GM21360 (cell line): ENCODE measurements around the gene FZD4.

Experiments
- ATAC-seq: cut with Tn5 transposase; IDR thresholded peaks from one replicate; pipeline ENCODE4 v1.9.1; 2021; ENCODE audit warnings: mild to moderate bottlenecking, moderate library complexity; ENCODE audit not compliant: unreplicated experiment

Gene FZD4

DNA sequence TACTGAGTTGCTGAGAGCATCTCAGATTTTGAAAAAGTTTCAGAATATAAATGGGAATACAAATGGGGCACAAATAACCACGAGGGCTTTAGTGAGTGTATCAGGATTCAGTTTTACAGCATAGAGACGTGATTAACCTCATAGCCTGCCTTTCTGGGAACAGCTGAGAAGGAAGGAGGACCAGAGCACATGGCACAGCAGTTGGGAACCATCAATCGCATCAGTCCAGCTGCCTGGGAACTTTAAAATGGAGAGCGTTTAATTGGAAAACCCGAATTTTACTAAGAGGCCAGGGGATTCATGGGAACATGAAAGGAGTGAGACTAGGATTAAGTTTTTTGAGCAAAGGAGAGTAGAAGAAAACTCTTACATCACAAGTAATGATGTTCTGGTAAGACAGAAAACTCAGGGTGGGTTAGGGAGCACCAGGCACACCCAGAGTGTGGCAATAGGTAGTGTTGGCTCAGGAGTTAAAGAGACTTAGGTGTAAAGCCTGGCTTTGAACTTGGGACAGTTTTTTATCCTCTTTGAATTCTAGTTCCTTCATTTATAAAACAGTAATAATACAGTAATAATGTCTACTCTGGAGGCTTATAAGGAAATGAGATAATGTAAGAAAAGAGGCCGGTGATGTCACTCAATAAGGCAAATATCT lies 40.2 kb downstream of the FZD4 start:
- no peak for ATAC-seq

DNA sequence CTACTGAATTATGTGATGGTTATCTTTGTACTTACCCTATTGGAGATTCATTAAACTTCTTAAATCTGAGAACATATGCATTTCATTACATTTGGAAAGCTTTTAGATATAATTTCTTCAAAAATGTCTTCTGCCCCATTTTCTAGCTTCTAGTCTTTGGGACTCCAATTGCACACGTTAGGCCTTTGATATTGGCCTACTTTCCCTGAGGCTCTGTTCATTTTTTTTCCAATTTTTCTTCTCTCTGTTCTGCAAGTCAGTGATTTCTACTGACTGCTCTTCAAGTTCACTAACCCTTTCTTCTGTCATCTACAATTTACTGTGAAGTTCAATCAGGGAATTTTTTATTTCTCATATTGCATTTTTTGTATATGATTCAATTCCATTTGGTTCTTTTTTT lies 43.0 kb downstream of the FZD4 start:
- no peak for ATAC-seq

DNA sequence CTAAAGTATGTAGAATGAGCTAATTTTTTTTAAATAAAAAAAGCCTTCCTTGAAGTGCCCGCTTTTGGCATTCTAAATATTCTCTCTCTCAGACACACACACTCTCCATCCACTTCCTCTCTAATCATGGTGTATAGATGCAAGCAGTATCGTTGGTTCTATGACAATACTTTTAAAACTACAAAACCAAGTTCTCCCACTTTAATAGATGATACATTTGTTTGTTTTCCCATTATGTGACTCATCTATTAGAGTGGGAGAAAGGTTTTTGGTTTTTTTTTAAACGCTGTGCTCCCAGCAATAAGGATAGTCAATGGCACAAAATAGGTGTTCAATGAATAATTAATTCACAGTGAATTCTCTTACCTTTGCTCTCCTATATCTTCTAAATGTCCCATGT lies 44.6 kb downstream of the FZD4 start:
- no peak for ATAC-seq

DNA sequence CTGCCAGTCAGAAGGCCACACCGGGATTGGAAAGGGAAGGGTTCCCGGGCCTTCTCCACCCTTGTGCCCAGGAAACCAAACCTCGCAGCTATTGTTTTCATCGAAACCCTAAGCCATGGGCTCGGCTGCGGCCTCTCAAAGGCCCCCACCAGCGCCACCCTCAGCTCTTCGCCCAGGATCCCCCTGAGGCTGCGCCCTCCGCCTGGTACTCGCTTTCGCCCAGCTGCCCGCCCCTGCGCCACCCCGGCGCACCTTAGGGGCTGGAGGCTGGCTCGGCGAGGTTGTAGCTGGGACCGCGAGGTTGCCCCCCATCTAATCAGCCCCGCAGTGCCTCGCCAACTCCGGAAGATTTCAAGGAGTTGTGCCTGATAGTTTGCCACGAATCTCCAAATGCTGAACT lies 49.0 kb downstream of the FZD4 start:
- ATAC-seq, result no peak

DNA sequence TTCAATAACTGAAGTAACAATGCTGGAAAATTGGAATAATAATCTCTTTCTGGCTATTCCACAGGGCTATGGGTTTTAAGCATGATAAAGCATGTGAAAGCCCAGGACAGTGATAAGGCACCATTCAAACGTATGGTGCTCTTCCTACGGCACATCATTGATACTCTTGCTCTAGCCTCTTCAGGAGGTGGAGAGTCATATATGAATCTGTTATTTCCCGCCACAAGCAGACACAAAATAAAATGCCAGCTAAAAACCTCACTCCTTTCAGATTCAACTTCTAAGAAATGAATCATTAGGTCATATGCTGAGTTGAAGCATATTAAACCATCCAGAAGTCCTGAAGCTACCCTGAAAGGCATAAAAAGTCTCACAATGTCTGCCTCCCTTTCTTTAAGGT lies 49.9 kb downstream of the FZD4 start:
- ATAC-seq, result no peak

DNA sequence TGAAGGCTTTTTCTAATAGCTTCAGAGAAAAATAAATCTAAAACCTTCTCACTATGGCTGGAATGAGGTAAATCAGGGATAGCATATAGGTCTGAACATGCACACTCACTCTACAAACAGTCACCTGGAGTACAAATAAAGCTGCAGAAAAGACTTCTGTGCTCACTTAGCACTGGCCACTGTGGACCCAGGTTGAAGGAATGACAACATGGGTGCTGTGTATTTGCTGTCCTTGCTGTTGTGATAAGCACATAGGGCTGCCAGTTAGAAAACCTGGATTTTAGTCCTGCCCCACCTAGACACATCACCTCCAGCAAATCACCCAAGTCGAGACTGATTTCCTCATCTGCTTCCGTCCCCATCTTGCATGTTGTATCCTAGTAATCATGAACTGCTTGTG lies 51.2 kb downstream of the FZD4 start:
- no peak for ATAC-seq

DNA sequence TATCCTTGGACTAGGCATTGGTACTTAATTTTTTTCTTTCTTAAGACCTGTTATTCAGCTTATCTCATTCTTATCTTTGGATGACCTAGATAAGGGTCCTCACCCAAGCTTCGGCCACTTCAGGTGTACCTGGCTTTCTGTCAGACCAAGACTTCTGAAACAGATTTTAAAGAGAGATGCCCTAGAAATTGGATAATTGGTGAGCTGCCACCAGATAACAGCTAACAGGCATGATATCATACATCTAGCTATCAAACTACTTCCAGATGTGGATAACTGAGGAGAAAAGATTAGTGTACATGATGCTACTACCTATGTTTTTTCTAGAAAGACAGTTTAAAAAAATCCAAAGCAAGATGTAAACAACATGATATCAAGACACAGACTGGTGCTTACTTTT lies 52.9 kb downstream of the FZD4 start:
- ATAC-seq, result no peak

DNA sequence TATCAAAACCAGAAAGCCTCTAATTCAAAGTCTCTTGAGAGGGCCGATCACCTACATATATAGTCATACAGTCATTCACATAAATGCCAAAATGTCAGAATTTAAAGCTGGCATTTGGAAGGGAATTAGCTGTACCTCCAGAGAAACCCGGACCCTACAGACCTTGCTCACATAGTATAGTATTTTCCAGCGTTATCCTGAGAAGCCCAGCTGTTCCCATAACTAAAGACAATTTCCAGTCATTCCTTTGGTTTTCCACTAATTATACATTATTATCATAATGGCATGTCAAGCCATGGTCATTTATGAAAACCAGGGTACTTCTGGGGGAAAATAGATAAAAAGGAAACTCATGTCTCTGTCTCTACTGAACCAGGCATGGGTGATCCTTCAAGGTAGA lies 53.6 kb downstream of the FZD4 start:
- no peak for ATAC-seq

DNA sequence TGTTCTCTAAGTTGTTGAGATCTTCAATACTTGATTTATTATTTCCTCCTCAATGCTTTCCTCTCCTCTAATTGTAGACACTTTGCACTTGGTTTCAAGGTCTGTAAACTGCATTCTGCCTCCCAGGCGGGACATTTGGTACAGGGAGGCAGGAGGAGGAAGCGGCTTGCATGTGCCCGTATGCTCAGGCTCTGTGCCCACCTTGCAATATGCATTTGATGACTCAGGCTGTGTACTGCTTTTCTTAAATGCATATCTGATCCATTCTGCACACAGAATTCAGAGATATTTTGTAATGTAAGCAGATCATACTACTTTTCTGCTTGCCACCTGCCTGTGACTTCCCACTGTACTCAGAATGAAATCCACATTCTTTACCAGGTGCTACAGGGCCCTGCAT lies 55.0 kb downstream of the FZD4 start:
- ATAC-seq, result no peak

DNA sequence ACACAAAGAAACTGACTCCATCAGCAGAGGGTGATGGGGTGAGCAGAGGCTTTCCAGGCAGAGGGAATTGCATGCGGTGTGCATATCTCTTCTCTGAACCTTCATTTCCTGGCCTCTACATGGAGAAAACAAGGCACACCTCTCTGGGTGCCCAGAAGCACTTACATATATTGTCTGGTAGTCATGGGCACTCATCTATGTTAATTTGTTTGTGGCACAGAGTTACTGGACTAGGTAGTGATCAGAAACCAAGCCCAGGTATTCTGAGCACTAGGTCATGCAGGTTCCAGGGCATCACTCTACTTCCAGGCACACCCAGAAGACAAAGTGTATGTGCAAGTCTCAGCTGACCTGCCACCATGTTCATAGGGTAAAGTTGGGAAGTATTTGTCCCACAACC lies 56.5 kb downstream of the FZD4 start:
- no peak for ATAC-seq

DNA sequence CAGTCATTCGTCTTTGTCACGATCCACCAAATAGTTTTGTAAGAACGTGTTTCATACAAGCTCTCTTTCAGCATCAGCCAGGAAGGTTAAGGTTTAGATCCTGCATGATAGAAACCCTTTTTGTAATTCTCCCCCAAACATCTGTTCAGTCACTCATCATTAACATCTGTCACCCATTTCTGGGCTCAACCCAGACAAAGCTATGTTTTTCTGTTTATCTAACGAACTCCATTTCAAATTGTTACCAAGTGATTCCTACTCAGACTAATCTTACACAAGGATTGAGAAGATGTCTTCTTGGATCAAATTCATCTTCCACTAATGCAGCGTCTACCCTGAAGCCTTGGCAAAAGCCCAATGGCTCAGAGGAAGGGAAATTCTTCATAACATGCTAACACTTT lies 58.8 kb downstream of the FZD4 start:
- ATAC-seq, result no peak
